HCT116 (cell line): ENCODE results near the gene KCNH5.

ENCODE experiments used
- CTCF ChIP-seq, 3 experiments: fragments of 200-600 bp in 1 of 3; sonication (generic) in 1 of 3; IDR thresholded peaks in 2 of 3; conservative IDR thresholded peaks in 1 of 3; 2 replicates each; pipeline ENCODE4 v1.5.1; 2012 to 2017; ENCODE audit warnings: low read depth in 2 of 3, low read length in 2 of 3, antibody characterized with exemption in 1 of 3, borderline replicate concordance in 1 of 3, control low read depth in 1 of 3, mild to moderate bottlenecking in 1 of 3, mixed read lengths in 1 of 3, mixed run types in 1 of 3, moderate library complexity in 1 of 3; ENCODE audit not compliant: insufficient read depth in 1 of 3
- EZH2 ChIP-seq: fragments of 200-600 bp; sonication (generic); IDR thresholded peaks from 2 replicates; pipeline ENCODE4 v1.6.1; 2017; ENCODE audit warnings: antibody characterized with exemption, mixed run types
- MAX ChIP-seq: IDR thresholded peaks from 2 replicates; pipeline ENCODE4 v1.6.1; 2012
- POLR2A ChIP-seq: IDR thresholded peaks from 2 replicates; pipeline ENCODE4 v1.7.0; 2011; ENCODE audit warnings: borderline replicate concordance; ENCODE audit not compliant: insufficient read depth, insufficient read length; ENCODE audit errors: extremely low read depth

GRCh38 chr14:62819931-62820330, 225.3 kb downstream of the KCNH5 start:
- TF ChIP-seq CTCF (IDR thresholded peaks at IDR 0.05 in 2 of 3, conservative IDR thresholded peaks at IDR 0.05 in 1 of 3; ENCODE audit: borderline replicate concordance in 1 of 3, insufficient read depth in 1 of 3, low read depth in 2 of 3, low read length in 2 of 3) (no peak), POLR2A (no peak), EZH2 (no peak), MAX (no peak)
